Glutamatergic neuron (in vitro differentiated cells): Measurements from ENCODE around the gene CSTF1. TPM values are rescaled to one million over a fixed set of nuclear protein-coding genes. Genes with fewer than 3 reads are reported as not detected.

Experiments
- DNase-seq: peaks from one replicate; pipeline ENCODE4 v3.0.0; 2022
- H3K27ac Mint-ChIP-seq: one replicate; pipeline ENCODE4 v1.8.0; 2020; ENCODE audit warnings: mild to moderate bottlenecking, mixed read lengths, inconsistent platforms; ENCODE audit not compliant: unreplicated experiment
- H3K27me3 Mint-ChIP-seq: one replicate; pipeline ENCODE4 v1.8.0; 2020; ENCODE audit warnings: mild to moderate bottlenecking, moderate library complexity, mixed read lengths, inconsistent platforms; ENCODE audit not compliant: unreplicated experiment
- H3K36me3 Mint-ChIP-seq: one replicate; pipeline ENCODE4 v1.8.0; 2020; ENCODE audit warnings: mild to moderate bottlenecking, mixed read lengths, inconsistent platforms; ENCODE audit not compliant: unreplicated experiment
- H3K4me1 Mint-ChIP-seq: one replicate; pipeline ENCODE4 v1.8.0; 2020; ENCODE audit warnings: mild to moderate bottlenecking, low read depth, mixed read lengths, inconsistent platforms; ENCODE audit not compliant: unreplicated experiment
- H3K4me3 Mint-ChIP-seq: one replicate; pipeline ENCODE4 v1.8.0; 2020; ENCODE audit warnings: mild to moderate bottlenecking, mixed read lengths, inconsistent platforms; ENCODE audit not compliant: unreplicated experiment
- H3K9me3 Mint-ChIP-seq: one replicate; pipeline ENCODE4 v1.8.0; 2020; ENCODE audit warnings: mild to moderate bottlenecking, moderate library complexity, mixed read lengths, inconsistent platforms; ENCODE audit not compliant: unreplicated experiment
- total RNA-seq: library from RNA; stranded (reverse); fragmentation: NEBNext Ultra II Directional; extraction: Animal tissue kit (Norgen Biotek cat#: 25700); gene quantifications from one replicate; pipeline ENCODE4 v1.2.1, GENCODE V29; 2021; ENCODE audit not compliant: unreplicated experiment
- TF ChIP-seq, protein P1 (sequence below): fragments of 200-600 bp; sonication (generic); IDR thresholded peaks from one replicate; pipeline ENCODE4 v1.5.0; 2021; ENCODE audit not compliant: partially characterized antibody, unreplicated experiment

The CSTF1 gene
- total RNA-seq, 1 donor from 2014 or later, result 25.6 TPM

DNA sequence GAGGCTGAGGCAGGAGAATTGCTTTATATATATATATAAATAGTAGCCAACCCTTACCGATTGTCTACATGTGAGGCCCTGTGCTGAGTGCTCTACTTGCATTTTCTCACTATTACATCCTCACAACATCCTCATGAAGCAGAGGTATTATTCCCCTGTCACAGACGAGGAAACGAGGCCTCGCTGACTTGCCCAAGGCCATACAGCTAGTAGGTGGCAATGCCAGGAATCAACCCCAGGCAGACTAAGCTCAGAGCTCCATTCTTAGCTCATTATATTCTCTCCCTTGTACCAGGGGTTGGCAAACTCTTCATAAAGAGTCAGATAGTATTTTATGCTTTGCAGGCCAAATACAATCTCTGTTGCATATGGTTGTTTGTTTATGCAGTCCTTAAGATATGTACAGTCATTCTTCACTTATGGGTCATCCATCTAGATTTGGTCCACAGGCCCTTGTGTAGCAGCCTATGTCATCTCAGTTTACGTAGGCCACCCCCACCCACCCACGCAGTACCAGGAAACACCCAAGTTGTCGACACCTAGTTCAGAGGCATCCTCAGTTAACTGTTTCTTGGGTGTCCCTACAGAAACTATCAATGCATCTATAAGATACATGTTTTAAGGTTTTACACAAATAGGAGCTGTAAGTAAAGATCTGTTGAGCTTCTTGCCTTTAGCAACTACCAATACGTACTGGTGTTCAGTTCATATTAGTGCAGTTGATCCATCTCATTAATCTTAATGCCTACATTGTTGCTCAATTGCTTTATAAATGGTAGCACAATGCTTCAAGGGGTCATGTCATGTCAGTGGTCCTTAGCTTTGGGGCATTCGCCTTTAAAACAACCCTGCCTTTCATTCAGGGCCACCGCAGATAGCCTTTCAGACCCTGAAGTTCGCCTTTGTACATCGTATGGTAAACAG is 22.7 kb downstream of the CSTF1 start:
- TF ChIP-seq, protein P1, sequence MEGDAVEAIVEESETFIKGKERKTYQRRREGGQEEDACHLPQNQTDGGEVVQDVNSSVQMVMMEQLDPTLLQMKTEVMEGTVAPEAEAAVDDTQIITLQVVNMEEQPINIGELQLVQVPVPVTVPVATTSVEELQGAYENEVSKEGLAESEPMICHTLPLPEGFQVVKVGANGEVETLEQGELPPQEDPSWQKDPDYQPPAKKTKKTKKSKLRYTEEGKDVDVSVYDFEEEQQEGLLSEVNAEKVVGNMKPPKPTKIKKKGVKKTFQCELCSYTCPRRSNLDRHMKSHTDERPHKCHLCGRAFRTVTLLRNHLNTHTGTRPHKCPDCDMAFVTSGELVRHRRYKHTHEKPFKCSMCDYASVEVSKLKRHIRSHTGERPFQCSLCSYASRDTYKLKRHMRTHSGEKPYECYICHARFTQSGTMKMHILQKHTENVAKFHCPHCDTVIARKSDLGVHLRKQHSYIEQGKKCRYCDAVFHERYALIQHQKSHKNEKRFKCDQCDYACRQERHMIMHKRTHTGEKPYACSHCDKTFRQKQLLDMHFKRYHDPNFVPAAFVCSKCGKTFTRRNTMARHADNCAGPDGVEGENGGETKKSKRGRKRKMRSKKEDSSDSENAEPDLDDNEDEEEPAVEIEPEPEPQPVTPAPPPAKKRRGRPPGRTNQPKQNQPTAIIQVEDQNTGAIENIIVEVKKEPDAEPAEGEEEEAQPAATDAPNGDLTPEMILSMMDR, result no peak
- Mint-ChIP-seq H3K36me3 (no peaks in the 10 kb centered on the region), H3K27ac (no peak overlapping the region), H3K4me3 (no peak overlapping the region), H3K27me3 (peaks cover 5% of the 10 kb centered on the region), H3K9me3 (peaks cover 2% of the 10 kb centered on the region), H3K4me1 (no peaks in the 10 kb centered on the region)
- DNase-seq, result no peak

DNA sequence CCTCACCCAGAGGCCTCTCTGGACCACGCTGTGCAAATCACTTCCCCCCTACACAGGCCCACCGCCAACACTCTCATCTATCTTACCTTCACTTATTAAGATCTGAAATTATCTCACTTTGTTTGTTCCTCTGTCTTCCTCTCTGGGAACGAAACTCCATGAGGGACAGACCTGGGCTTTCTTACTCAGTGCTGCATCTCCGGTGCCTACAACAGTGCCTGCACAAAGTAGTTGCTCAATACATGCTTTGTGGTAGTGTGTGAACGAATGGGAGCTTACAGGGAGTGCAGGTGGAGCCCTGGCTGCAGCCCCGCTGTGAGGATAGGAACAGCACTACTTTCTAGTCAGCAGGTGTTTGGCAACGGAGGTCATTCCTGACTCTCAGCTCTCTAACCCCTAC is 25.0 kb downstream of the CSTF1 start:
- no peaks in the 10 kb centered on the region for H3K4me1 Mint-ChIP-seq
- H3K9me3 Mint-ChIP-seq, result peaks cover 2% of the 10 kb centered on the region
- TF ChIP-seq, protein P1, result no peak
- H3K4me3 Mint-ChIP-seq, result no peak overlapping the region
- H3K27me3 Mint-ChIP-seq, result peaks cover 7% of the 10 kb centered on the region
- no peak overlapping the region for H3K27ac Mint-ChIP-seq
- H3K36me3 Mint-ChIP-seq, result no peaks in the 10 kb centered on the region
- DNase-seq, result no peak

DNA sequence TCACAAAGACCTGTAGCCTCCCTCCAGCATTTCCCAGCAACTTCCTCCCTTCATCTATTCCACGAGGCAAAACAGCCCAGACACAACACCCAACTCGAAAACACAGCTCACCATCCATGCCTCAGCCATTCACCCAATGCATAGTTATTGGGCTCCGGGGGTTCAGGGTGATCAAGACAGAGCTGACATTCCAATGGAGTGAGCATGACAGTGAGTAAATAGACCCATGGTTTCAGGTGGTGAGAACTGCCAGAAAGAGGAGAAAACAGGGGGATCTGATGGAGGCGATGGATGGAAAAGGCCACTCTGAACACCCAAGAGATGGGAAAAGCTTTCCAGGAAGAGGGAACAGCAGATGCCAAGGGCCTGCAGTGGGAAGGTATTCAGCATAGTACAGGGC is 25.5 kb downstream of the CSTF1 start:
- Mint-ChIP-seq H3K27ac (no peak overlapping the region), H3K27me3 (peaks cover 8% of the 10 kb centered on the region), H3K4me3 (no peak overlapping the region), H3K36me3 (no peaks in the 10 kb centered on the region), H3K4me1 (no peaks in the 10 kb centered on the region), H3K9me3 (peaks cover 2% of the 10 kb centered on the region)
- DNase-seq, result no peak
- TF ChIP-seq, protein P1, result no peak

DNA sequence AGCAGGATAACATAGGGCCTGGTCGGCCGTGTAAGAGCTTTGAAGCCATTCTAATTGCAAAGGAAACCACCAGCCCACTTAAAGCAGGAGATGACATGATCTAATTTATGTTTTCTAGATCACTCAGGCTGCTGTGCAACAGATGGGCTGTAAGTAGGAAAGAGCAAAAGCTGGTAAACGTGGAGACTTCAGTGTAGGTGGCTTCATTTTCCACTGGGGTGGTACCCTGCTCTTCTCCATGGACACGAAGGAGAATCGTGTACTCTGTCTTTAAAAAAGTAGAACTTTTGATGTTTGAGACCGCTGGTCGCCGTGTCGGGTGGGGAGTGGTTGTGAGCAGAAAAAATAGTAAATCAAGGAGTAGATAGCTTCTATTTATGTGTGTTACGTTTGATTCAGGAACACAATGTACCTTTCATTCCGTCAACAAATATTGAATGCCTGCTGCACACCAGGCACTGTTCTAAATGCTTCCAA is 26.0 kb downstream of the CSTF1 start:
- Mint-ChIP-seq H3K27ac (no peak overlapping the region), H3K4me1 (no peaks in the 10 kb centered on the region), H3K4me3 (no peak overlapping the region), H3K27me3 (peaks cover 8% of the 10 kb centered on the region), H3K9me3 (peaks cover 2% of the 10 kb centered on the region), H3K36me3 (no peaks in the 10 kb centered on the region)
- DNase-seq, result no peak
- TF ChIP-seq, protein P1, result no peak

DNA sequence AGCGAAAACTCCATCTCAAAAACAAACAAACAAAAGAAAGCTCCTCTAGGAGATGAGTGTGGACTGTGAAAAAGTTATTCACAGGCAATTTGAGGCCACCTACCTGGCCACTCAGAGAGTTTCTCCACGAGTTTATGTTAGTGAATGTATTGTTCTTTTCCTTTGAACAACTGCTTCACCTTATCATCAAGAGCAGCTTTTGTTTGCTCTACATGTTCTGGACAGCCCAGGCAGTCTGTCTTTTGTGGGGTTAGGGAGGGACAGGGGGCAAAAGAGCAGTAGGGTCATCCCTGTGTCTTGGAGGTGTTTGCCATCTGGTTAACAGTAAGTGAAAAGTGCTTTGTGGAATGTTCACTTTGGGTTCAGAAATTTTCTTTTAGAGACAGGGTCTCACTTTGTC is 27.6 kb downstream of the CSTF1 start:
- H3K27me3 Mint-ChIP-seq, result peaks cover 7% of the 10 kb centered on the region
- peaks cover 2% of the 10 kb centered on the region for H3K9me3 Mint-ChIP-seq
- TF ChIP-seq, protein P1, result no peak
- no peak overlapping the region for H3K27ac Mint-ChIP-seq
- no peaks in the 10 kb centered on the region for H3K4me1 Mint-ChIP-seq
- no peak overlapping the region for H3K4me3 Mint-ChIP-seq
- no peak for DNase-seq
- H3K36me3 Mint-ChIP-seq, result no peaks in the 10 kb centered on the region
